ENCODE results near the gene TRIM54. TPM values are rescaled to one million over a fixed set of nuclear protein-coding genes. Genes with fewer than 3 reads are reported as not detected.

TRIM54 gene
- total and polyA plus RNA-seq, 9 of the 15 experiments (the other 6 are each of a cell fraction or from before 2014, with no cell fraction given) = not detected

GRCh38 chr2:27320958-27321543 is 38.8 kb downstream of the TRIM54 start (continued):
- TF ChIP-seq CTCFL (IDR thresholded peaks at IDR 0.05; ENCODE audit: borderline replicate concordance, insufficient read depth, low read depth, low read length, poor library complexity, severe bottlenecking) = peak; percentile 64
- no peak for TF ChIP-seq ZNF79 (CRISPR knock-in tag; IDR thresholded peaks at IDR 0.05; ENCODE audit: low read depth)
- no peak for TF ChIP-seq MCM5 (IDR thresholded peaks at IDR 0.05; ENCODE audit: low read depth)
- no peak for TF ChIP-seq ZNF518B (CRISPR knock-in tag; IDR thresholded peaks at IDR 0.05)
- TF ChIP-seq CTBP1 (IDR thresholded peaks at IDR 0.05; ENCODE audit: borderline replicate concordance) = peak; percentile 93
- TF ChIP-seq ZNF263 (CRISPR knock-in tag; IDR thresholded peaks at IDR 0.05; ENCODE audit: borderline replicate concordance) = no peak
- no peak for TF ChIP-seq ELK3 (CRISPR knock-in tag; IDR thresholded peaks at IDR 0.05)
- TF ChIP-seq ZBTB43 (CRISPR knock-in tag; IDR thresholded peaks at IDR 0.05) = no peak
- no peak for TF ChIP-seq FOXA3 (CRISPR knock-in tag; conservative IDR thresholded peaks at IDR 0.05 in 1 of 2, IDR thresholded peaks at IDR 0.05 in 1 of 2)
- TF ChIP-seq SMAD3 (CRISPR knock-in tag; conservative IDR thresholded peaks at IDR 0.05) = no peak
- 0 out of 4 replicates have a peak, but pooled peaks of 1 of the 2 experiments have one; percentile 35 for TF ChIP-seq SIN3A (IDR thresholded peaks at IDR 0.05; ENCODE audit: borderline replicate concordance in 2 of 2, control insufficient read depth in 1 of 2, low read depth in 2 of 2, low read length in 2 of 2)
- no peak for TF ChIP-seq ZNF57 (CRISPR knock-in tag; IDR thresholded peaks at IDR 0.05)
- TF ChIP-seq KDM5B (IDR thresholded peaks at IDR 0.05; ENCODE audit: insufficient replicate concordance, low read depth, low read length) = peak; percentile 18
- TF ChIP-seq ZNF140 (CRISPR knock-in tag; IDR thresholded peaks at IDR 0.05) = no peak
